SK-N-SH treated with all-trans-retinoic acid at 6 μM for 48 hours (cell line): ENCODE results near the gene SLC37A1.

Experiments
- CSRNP3 ChIP-seq: fragments of 250-450 bp; sonication (Bioruptor Pico); IDR thresholded peaks from 2 replicates; pipeline ENCODE4 v1.5.1; 2021; ENCODE audit warnings: mild to moderate bottlenecking, moderate library complexity
- GLIS3 ChIP-seq: fragments of 250-450 bp; sonication (Bioruptor Pico); IDR thresholded peaks from 2 replicates; pipeline ENCODE4 v1.5.0; 2020; ENCODE audit warnings: mild to moderate bottlenecking, moderate library complexity
- RARB ChIP-seq: fragments of 250-450 bp; sonication (Bioruptor Pico); IDR thresholded peaks from 2 replicates; pipeline ENCODE4 v1.8.0; 2021; ENCODE audit warnings: mild to moderate bottlenecking, moderate library complexity
- ZC3H10 ChIP-seq: fragments of 250-450 bp; sonication (Bioruptor Pico); IDR thresholded peaks from 2 replicates; pipeline ENCODE4 v1.5.1; 2021; ENCODE audit warnings: mild to moderate bottlenecking, moderate library complexity
- ZFP3 ChIP-seq: fragments of 250-450 bp; sonication (Bioruptor Pico); IDR thresholded peaks from 2 replicates; pipeline ENCODE4 v1.5.0; 2020; ENCODE audit warnings: mild to moderate bottlenecking, moderate library complexity
- ZNF70 ChIP-seq: fragments of 450-650 bp; formaldehyde crosslinking; IDR thresholded peaks from 2 replicates; pipeline ENCODE4 v1.5.0; 2020; ENCODE audit warnings: mild to moderate bottlenecking, moderate library complexity
- ZNF8 ChIP-seq: fragments of 450-650 bp; formaldehyde crosslinking; IDR thresholded peaks from 2 replicates; pipeline ENCODE4 v1.5.0; 2020; ENCODE audit warnings: mild to moderate bottlenecking, moderate library complexity
- TF ChIP-seq, protein P1 (sequence below): fragments of 250-450 bp; sonication (Bioruptor Pico); IDR thresholded peaks from 2 replicates; pipeline ENCODE4 v1.5.1; 2020; ENCODE audit warnings: low read depth, mild to moderate bottlenecking, moderate library complexity

- no peak for TF ChIP-seq ZNF8 (CRISPR knock-in tag)
- TF ChIP-seq GLIS3 (CRISPR knock-in tag): no peak
- no peak for TF ChIP-seq ZNF70 (CRISPR knock-in tag)
- no peak for TF ChIP-seq ZC3H10
- TF ChIP-seq ZFP3 (CRISPR knock-in tag): no peak
- TF ChIP-seq RARB (CRISPR knock-in tag): no peak
- no peak for TF ChIP-seq CSRNP3 (CRISPR knock-in tag)
- TF ChIP-seq, protein P1, sequence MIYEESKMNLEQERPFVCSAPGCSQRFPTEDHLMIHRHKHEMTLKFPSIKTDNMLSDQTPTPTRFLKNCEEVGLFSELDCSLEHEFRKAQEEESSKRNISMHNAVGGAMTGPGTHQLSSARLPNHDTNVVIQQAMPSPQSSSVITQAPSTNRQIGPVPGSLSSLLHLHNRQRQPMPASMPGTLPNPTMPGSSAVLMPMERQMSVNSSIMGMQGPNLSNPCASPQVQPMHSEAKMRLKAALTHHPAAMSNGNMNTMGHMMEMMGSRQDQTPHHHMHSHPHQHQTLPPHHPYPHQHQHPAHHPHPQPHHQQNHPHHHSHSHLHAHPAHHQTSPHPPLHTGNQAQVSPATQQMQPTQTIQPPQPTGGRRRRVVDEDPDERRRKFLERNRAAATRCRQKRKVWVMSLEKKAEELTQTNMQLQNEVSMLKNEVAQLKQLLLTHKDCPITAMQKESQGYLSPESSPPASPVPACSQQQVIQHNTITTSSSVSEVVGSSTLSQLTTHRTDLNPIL (CRISPR knock-in tag): no peak
These were observed 98.7 kb downstream of the SLC37A1 start for GRCh38 chr21:42612390-42612789.
